Brain microvascular endothelial cell (primary cell): ENCODE measurements around the gene EIF4ENIF1.
"Not testable (repeated sequence)": the region's sequence is repeated elsewhere in the genome, so short reads cannot be mapped to it uniquely, and the experiment has no call there.

Experiments used
- DNase-seq: peaks from one replicate; pipeline ENCODE4 v3.0.0-alpha.2; 2020
- H3K27ac ChIP-seq: fragments of 250-450 bp; sonication (Bioruptor Pico); 2 replicates; pipeline ENCODE4 v1.5.1; 2020; ENCODE audit warnings: mild to moderate bottlenecking, moderate library complexity
- H3K27me3 ChIP-seq: fragments of 250-450 bp; sonication (Bioruptor Pico); replicated peaks from 2 replicates; pipeline ENCODE4 v1.5.1; 2020; ENCODE audit warnings: mild to moderate bottlenecking
- H3K36me3 ChIP-seq: fragments of 250-450 bp; sonication (Bioruptor Pico); replicated peaks from 2 replicates; pipeline ENCODE4 v1.5.1; 2020; ENCODE audit warnings: mild to moderate bottlenecking
- H3K4me3 ChIP-seq: 2 replicates; pipeline ENCODE4 v1.5.1; 2011; ENCODE audit warnings: low read depth, mild to moderate bottlenecking, control low read depth, low read length, moderate library complexity
- in situ Hi-C: cut with HindIII; loops from 2 replicates; pipeline ENCODE4 v1.10.0; 2017; ENCODE audit warnings: low sequenced_read_pairs, low pct_ligation_motif_present
- TF ChIP-seq, protein P1 (sequence below): IDR thresholded peaks from 2 replicates; pipeline ENCODE4 v1.5.1; 2011; ENCODE audit warnings: low read depth, mild to moderate bottlenecking, moderate library complexity, low read length, control low read depth, inconsistent platforms; ENCODE audit errors: missing control alignments

The EIF4ENIF1 gene

DNA sequence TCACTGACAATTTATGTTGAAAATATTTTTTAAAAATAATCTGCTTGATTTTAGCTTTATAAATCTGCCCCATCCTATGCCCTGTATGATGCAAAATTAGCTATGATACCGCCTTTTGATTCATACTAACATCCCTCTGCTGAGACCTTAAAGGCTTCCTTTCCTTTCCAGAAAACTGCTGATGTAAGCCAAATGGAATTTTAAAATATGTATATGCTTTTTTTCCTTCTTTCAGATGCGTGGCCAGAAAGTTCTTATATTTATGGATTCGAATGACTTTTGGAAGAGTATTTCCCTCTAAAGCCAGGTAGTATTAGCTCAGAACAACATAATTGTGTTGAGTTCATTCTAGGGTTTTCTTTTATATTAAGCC is 41.2 kb upstream of the EIF4ENIF1 start:
- no peak for DNase-seq
- in situ Hi-C loops, result no loop called here
- peak overlapping the region; percentile 83 for H3K27ac ChIP-seq
- H3K27me3 ChIP-seq, result no peaks in the 10 kb centered on the region
- H3K36me3 ChIP-seq, result no peaks in the 10 kb centered on the region
- TF ChIP-seq, protein P1, sequence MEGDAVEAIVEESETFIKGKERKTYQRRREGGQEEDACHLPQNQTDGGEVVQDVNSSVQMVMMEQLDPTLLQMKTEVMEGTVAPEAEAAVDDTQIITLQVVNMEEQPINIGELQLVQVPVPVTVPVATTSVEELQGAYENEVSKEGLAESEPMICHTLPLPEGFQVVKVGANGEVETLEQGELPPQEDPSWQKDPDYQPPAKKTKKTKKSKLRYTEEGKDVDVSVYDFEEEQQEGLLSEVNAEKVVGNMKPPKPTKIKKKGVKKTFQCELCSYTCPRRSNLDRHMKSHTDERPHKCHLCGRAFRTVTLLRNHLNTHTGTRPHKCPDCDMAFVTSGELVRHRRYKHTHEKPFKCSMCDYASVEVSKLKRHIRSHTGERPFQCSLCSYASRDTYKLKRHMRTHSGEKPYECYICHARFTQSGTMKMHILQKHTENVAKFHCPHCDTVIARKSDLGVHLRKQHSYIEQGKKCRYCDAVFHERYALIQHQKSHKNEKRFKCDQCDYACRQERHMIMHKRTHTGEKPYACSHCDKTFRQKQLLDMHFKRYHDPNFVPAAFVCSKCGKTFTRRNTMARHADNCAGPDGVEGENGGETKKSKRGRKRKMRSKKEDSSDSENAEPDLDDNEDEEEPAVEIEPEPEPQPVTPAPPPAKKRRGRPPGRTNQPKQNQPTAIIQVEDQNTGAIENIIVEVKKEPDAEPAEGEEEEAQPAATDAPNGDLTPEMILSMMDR, result no peak
- no peak overlapping the region for H3K4me3 ChIP-seq

DNA sequence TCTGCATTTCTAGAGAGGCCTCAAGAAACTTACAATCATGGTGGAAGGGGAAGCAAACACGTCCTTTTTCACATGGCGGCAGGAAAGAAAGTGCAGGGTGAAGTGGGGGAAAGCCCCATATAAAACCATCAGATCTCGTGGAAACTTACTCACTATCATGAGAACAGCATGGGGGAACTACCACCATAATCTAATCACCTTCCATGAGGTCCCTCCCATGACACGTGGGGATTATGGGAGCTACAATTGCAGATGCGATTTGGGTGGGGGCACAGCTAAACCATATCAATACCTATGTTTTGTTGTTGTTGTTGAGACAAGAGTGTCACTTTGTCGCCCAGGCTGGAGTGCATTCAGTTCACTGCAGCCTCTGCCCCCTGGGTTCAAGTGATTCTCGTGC is 36.6 kb upstream of the EIF4ENIF1 start:
- in situ Hi-C loops, result no loop called here
- no peak for DNase-seq
- Histone ChIP-seq H3K27ac (no peak overlapping the region), H3K36me3 (no peaks in the 10 kb centered on the region), H3K27me3 (no peaks in the 10 kb centered on the region), H3K4me3 (no peak overlapping the region)
- TF ChIP-seq, protein P1, result no peak

DNA sequence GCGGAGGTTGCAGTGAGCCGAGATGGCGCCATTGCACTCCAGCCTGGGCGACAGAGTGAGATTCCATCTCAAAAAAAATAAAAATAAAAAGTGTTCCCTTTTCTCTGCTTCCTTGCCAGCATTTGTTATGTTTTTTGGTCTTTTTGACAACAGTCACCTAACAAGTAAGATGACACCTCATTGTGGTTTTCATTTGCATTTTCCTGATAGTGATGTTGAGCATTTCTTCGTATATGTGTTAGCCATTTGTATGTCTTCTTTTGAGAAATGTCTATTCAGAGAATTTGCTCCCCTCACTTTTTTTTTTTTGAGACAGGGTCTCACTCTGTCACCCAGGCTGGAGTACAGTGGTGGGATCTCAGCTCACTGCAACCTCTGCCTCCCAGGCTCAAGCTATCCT is 34.5 kb upstream of the EIF4ENIF1 start:
- DNase-seq, H3K27ac ChIP-seq, in situ Hi-C loops, H3K27me3 ChIP-seq, H3K4me3 ChIP-seq, H3K36me3 ChIP-seq: not testable (repeated sequence)

DNA sequence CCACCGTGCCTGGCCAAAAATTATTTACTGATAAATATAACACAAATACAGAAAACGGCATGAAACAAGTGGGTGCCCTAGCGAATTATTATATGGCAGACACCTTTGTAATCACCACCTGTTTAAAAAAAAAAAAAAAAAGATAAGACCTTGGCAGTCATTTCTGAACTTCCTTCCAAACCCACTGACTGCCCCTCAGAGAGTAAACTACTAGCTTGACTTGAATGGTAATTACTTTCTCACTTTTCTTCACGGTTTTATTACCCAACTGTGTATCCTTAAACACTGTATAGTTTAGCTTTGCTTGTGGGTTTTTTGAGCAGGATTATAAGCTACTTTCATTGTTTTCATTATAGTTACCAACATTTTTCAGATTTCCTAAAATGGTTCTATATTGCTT is 30.4 kb upstream of the EIF4ENIF1 start:
- in situ Hi-C loops, result no loop called here
- Histone ChIP-seq H3K4me3 (no peak overlapping the region), H3K27me3 (no peaks in the 10 kb centered on the region), H3K36me3 (no peaks in the 10 kb centered on the region), H3K27ac (no peak overlapping the region)
- DNase-seq, result no peak
- TF ChIP-seq, protein P1, result no peak

DNA sequence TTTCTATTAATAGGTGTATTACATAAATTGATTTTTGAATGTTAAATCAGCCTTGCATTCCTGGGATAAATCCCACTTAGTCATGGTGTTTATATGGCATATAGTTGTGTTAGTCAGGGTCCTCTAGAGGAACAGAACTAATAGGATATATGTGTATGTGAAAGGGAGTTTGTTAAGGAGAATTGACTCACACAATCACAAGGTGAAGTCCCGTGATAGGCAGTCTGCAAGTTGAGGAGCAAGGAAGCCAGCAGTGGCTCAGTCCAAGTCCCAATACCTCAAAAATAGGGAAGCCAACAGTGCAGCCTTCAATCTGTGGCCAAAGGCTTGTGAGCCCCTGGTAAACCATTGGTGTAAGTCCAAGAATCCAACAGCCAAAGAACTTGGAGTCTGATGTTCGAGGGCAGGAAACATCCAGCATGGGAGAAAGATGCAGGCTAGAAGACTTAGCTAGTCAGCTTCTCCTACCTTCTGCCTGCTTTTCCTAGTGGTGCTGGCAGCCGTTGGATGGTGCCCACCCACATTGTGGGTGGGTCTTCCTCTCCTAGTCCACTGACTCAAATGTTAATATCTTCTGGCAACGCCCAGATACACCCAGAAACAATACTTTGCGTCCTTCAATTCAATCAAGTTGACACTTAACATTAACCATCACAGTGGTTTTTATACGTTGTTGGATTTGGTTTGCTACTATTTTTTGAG is 19.6 kb upstream of the EIF4ENIF1 start:
- H3K36me3 ChIP-seq, result no peaks in the 10 kb centered on the region
- no peak for DNase-seq

DNA sequence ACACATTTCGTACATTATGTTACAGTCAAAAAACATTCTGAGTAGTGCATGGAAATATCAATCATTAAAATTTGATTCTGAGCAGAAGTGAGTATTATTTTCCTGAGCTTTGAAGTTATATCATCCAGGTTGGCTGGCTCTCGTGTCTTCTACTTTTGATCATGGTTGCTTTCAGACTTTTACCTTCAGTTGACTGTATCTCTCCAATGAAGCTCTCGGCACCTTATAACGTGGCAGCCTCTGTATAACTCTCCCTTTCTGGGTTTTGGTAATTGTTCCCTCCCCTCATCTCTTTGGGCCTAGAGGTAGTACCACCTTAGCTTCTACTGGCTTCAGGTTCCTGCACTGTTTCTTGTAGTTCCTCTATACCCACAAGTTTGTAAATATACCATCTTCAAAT is 18.9 kb upstream of the EIF4ENIF1 start:
- no peak overlapping the region for H3K27ac ChIP-seq
- H3K27me3 ChIP-seq, result no peaks in the 10 kb centered on the region
- TF ChIP-seq, protein P1, result no peak
- in situ Hi-C loops, result no loop called here
- no peak overlapping the region for H3K4me3 ChIP-seq
- DNase-seq, result no peak
- H3K36me3 ChIP-seq, result no peaks in the 10 kb centered on the region

More for the DNA sequence above, 19.6 kb upstream of the EIF4ENIF1 start:
- H3K4me3 ChIP-seq, result no peak overlapping the region
- in situ Hi-C loops, result no loop called here
- TF ChIP-seq, protein P1, result no peak
- H3K27me3 ChIP-seq, result no peaks in the 10 kb centered on the region
- H3K27ac ChIP-seq, result no peak overlapping the region

DNA sequence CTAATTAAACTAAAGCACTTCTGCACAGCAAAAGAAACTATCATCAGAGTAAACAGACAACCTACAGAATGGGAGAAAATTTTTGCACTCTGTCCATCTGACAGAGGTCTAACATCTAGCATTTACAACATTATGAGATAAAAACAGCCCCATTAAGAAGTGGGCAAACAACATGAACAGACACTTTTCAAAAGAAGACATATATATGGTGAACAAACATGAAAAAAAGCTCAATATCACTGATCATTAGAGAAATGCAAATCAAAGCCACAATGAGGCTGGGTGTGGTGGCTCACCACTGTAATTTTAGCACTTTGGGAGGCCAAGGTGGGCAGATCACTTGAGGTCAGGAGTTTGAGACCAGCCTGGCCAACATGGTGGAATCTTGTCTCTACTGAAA is 17.9 kb upstream of the EIF4ENIF1 start:
- H3K27ac ChIP-seq, in situ Hi-C loops, H3K4me3 ChIP-seq, H3K36me3 ChIP-seq, H3K27me3 ChIP-seq, DNase-seq: not testable (repeated sequence)
